Mammary epithelial cell (primary cell): ENCODE results near the gene KRTAP13-2.

Source experiments
- CTCF ChIP-seq, 2 donors: IDR thresholded peaks in 1 of 2; conservative IDR thresholded peaks in 1 of 2; 2 replicates each; pipeline ENCODE4 v1.5.1; 2011 to 2012; ENCODE audit warnings: inconsistent platforms in 2 of 2, low read length in 2 of 2, mild to moderate bottlenecking in 2 of 2, control low read depth in 1 of 2, low read depth in 1 of 2; ENCODE audit not compliant: insufficient read depth in 1 of 2; ENCODE audit errors: extremely low read depth in 1 of 2
- EZH2 ChIP-seq: IDR thresholded peaks from 2 replicates; pipeline ENCODE4 v1.6.1; 2012; ENCODE audit warnings: low read length, inconsistent platforms, borderline replicate concordance

- TF ChIP-seq CTCF (conservative IDR thresholded peaks at IDR 0.05 in 1 of 2, IDR thresholded peaks at IDR 0.05 in 1 of 2; ENCODE audit: extremely low read depth in 1 of 2, insufficient read depth in 1 of 2, low read depth in 1 of 2, low read length in 2 of 2) (no peak), EZH2 (no peak)
Measured at GRCh38 chr21:30348506-30348905, 23.6 kb downstream of the KRTAP13-2 start, which contains the start of gene KRTAP23-1.
